K562 (cell line): ENCODE results near the gene IP6K3. TPM values are rescaled to one million over a fixed set of nuclear protein-coding genes. Genes with fewer than 3 reads are reported as not detected.

Experiments used
- ATF6 ChIP-seq: sonication (generic); formaldehyde crosslinking; IDR thresholded peaks from 2 replicates; pipeline ENCODE4 v1.4.0; 2020; ENCODE audit warnings: mild to moderate bottlenecking, missing genetic modification reagents
- BCOR ChIP-seq: fragments of 450-650 bp; IDR thresholded peaks from 2 replicates; pipeline ENCODE4 v1.6.1; 2016
- DMBX1 ChIP-seq: fragments of 250-450 bp; sonication (Bioruptor Pico); IDR thresholded peaks from 2 replicates; pipeline ENCODE4 v1.8.0; 2022; ENCODE audit warnings: inconsistent platforms, mild to moderate bottlenecking, moderate library complexity, borderline replicate concordance
- EP300 ChIP-seq: IDR thresholded peaks from 2 replicates; pipeline ENCODE4 v1.6.1; 2012; ENCODE audit warnings: low read length, improper control_type of control experiment
- EP400 ChIP-seq: fragments of 450-650 bp; IDR thresholded peaks from 2 replicates; pipeline ENCODE4 v1.6.1; 2017; ENCODE audit warnings: antibody characterized with exemption, mild to moderate bottlenecking, moderate library complexity
- EWSR1 ChIP-seq: fragments of 450-650 bp; IDR thresholded peaks from 2 replicates; pipeline ENCODE4 v1.6.1; 2018; ENCODE audit warnings: borderline replicate concordance, mild to moderate bottlenecking, low read depth, moderate library complexity; ENCODE audit not compliant: partially characterized antibody
- GTF2F1 ChIP-seq: IDR thresholded peaks from 2 replicates; pipeline ENCODE4 v1.6.1; 2011; ENCODE audit warnings: low read depth, low read length, improper control_type of control experiment
- IFI16 ChIP-seq: fragments of 250-450 bp; sonication (Bioruptor Pico); IDR thresholded peaks from 2 replicates; pipeline ENCODE4 v2.1.2; 2022; ENCODE audit warnings: mild to moderate bottlenecking, inconsistent platforms
- KDM5B ChIP-seq: fragments of 200-600 bp; sonication (generic); IDR thresholded peaks from 2 replicates; pipeline ENCODE4 v1.6.1; 2012; ENCODE audit warnings: low read depth, mild to moderate bottlenecking, moderate library complexity, low read length, control low read depth, inconsistent platforms; ENCODE audit not compliant: insufficient replicate concordance
- KHSRP ChIP-seq: fragments of 450-650 bp; IDR thresholded peaks from 2 replicates; pipeline ENCODE4 v1.6.1; 2017
- MYBL2 ChIP-seq, 2 experiments: fragments of 450-650 bp in 1 of 2; sonication (generic) in 1 of 2; formaldehyde crosslinking in 1 of 2; IDR thresholded peaks; 2 replicates each; pipeline versions ENCODE4 v1.6.1 to v1.8.1; 2017 to 2022; ENCODE audit warnings: borderline replicate concordance in 1 of 2, inconsistent platforms in 1 of 2, low read depth in 1 of 2, mild to moderate bottlenecking in 1 of 2, missing genetic modification reagents in 1 of 2, moderate library complexity in 1 of 2
- MYNN ChIP-seq, 2 experiments: sonication (generic); formaldehyde crosslinking in 1 of 2; IDR thresholded peaks; 2 replicates each; pipeline versions ENCODE4 v1.5.0 to v1.6.1; 2016 to 2020; ENCODE audit warnings: antibody characterized with exemption in 1 of 2, missing genetic modification reagents in 1 of 2
- POLR2H ChIP-seq: IDR thresholded peaks from 2 replicates; pipeline ENCODE4 v1.6.1; 2016; ENCODE audit warnings: missing genetic modification characterization, low read depth, mild to moderate bottlenecking, control low read depth, missing compliant biosample characterization, moderate library complexity
- SAFB2 ChIP-seq: fragments of 200-400 bp; formaldehyde crosslinking; IDR thresholded peaks from 2 replicates; pipeline ENCODE4 v1.6.1; 2018; ENCODE audit warnings: borderline replicate concordance, low read length, low read depth, moderate library complexity; ENCODE audit not compliant: severe bottlenecking
- ZHX1 ChIP-seq: fragments of 150-350 bp; conservative IDR thresholded peaks from 2 replicates; pipeline ENCODE4 v1.6.1; 2014; ENCODE audit warnings: low read length
- ZNF263 ChIP-seq: sonication (generic); formaldehyde crosslinking; IDR thresholded peaks from 2 replicates; pipeline ENCODE4 v1.8.0; 2022; ENCODE audit warnings: mild to moderate bottlenecking, missing genetic modification reagents, borderline replicate concordance
- ZNF354B ChIP-seq: fragments of 250-450 bp; sonication (Bioruptor Pico); IDR thresholded peaks from 2 replicates; pipeline ENCODE4 v1.4.0; 2020
- ZNF592 ChIP-seq: fragments of 450-650 bp; IDR thresholded peaks from 2 replicates; pipeline ENCODE4 v1.6.1; 2017; ENCODE audit warnings: antibody characterized with exemption, mild to moderate bottlenecking
- polyA plus RNA-seq, 8 experiments: library from polyadenylated mRNA; depleted of rRNA in 4 of 8; stranded (reverse) in 5 of 8; unstranded in 3 of 8; fragments of >200 nt; fragmentation: Nextera tagmentation in 2 of 8; fragmentation: Illumina TruSeq in 1 of 8; extraction: Ambion mirVana in 2 of 8; extraction: Trizol in 1 of 8; gene quantifications; 2 replicates each; pipeline versions ENCODE4 v1.2.1 to v1.2.3, GENCODE V29; 2011 to 2014; ENCODE audit warnings: inconsistent platforms in 1 of 8, missing spikeins in 1 of 8
- total RNA-seq, 7 experiments: library from RNA; depleted of rRNA in 6 of 7; stranded (reverse); fragments of >200 nt in 6 of 7; fragmentation: Illumina TruSeq in 2 of 7; extraction: Trizol in 2 of 7; gene quantifications; 2 replicates each; pipeline versions ENCODE4 v1.2.1 to v1.2.3, GENCODE V29; 2011 to 2021; ENCODE audit warnings: low replicate concordance in 1 of 7

Gene IP6K3
- total and polyA plus RNA-seq, 9 of the 15 experiments (the other 6 are each of a cell fraction or from before 2014, with no cell fraction given) = not detected

GRCh38 chr6:33716890-33717632 is 29.6 kb downstream of the IP6K3 start (continued):
- TF ChIP-seq BCOR (no peak), EP300 (0 out of 2 replicates have a peak, but pooled peaks have one; percentile 10), SAFB2 (no peak), KDM5B (no peak), ZNF263 (CRISPR knock-in tag) (no peak), KHSRP (no peak), ZHX1 (no peak), EP400 (no peak), MYNN (IDR thresholded peaks at IDR 0.05) (no peak), MYNN (CRISPR knock-in tag; IDR thresholded peaks at IDR 0.05) (no peak), DMBX1 (CRISPR knock-in tag) (no peak), ZNF354B (CRISPR knock-in tag) (no peak), EWSR1 (no peak), GTF2F1 (no peak), ATF6 (CRISPR knock-in tag) (no peak), IFI16 (CRISPR knock-in tag) (no peak), POLR2H (tag) (no peak), ZNF592 (no peak), MYBL2 (IDR thresholded peaks at IDR 0.05; ENCODE audit: low read depth) (no peak), MYBL2 (CRISPR knock-in tag; IDR thresholded peaks at IDR 0.05; ENCODE audit: borderline replicate concordance) (no peak)
